ENCODE results near the gene HCLS1. TPM values are rescaled to one million over a fixed set of nuclear protein-coding genes. Genes with fewer than 3 reads are reported as not detected.

HCLS1 gene
- total and polyA plus RNA-seq, 2 of the 8 experiments (the other 6 are each of a cell fraction or from before 2014, with no cell fraction given): 0.53 to 1.3 TPM

GRCh38 chr3:121658716-121659435 lies 1.8 kb downstream of the HCLS1 start:
- H2BK15ac ChIP-seq (ENCODE audit: low read length): peak overlapping the region; percentile 74; the same call in 1 of the 2 replicates
- H3K23me2 ChIP-seq (ENCODE audit: low read depth, low read length): no peaks in the 10 kb centered on the region
- DNase-seq (ENCODE audit: low read depth in 1 of 2, low spot score in 2 of 2) (no peak), FAIRE-seq (no peak)
- peaks cover 0 to 10% (median 0%) of the 10 kb centered on the region in 4 experiments; a peak in 2 of 7 replicates for H3K4me1 ChIP-seq (replicated peaks in 1 of 4; ENCODE audit: control insufficient read depth in 3 of 4, insufficient read depth in 4 of 4, low read length in 3 of 4)
- no peak overlapping the region for H4K8ac ChIP-seq (ENCODE audit: extremely low read depth, insufficient read depth, low read length)
- no peak overlapping the region for H3K27ac ChIP-seq (ENCODE audit: low read depth, low read length)
- H3K36me3 ChIP-seq (ENCODE audit: control insufficient read depth in 2 of 4, insufficient read depth in 4 of 4, low read length in 3 of 4): peaks cover 0 to 3% (median 2%) of the 10 kb centered on the region in 4 experiments; a peak in 4 of 8 replicates
- H4K5ac ChIP-seq (ENCODE audit: insufficient read length, low read depth, low read length): no peak overlapping the region
- no peaks in the 10 kb centered on the region for H4K20me1 ChIP-seq (replicated peaks in 1 of 2; ENCODE audit: control insufficient read depth in 1 of 2, insufficient read depth in 2 of 2, low read length in 2 of 2)
- no peak overlapping the region for H2AK5ac ChIP-seq (ENCODE audit: low read depth, low read length)
- H2BK12ac ChIP-seq (ENCODE audit: low read depth, low read length): no peak overlapping the region
- no peak overlapping the region for H2BK120ac ChIP-seq (replicated peaks; ENCODE audit: low read depth, low read length)
- H2AFZ ChIP-seq (ENCODE audit: low read length): no peak overlapping the region
- H3K27me3 ChIP-seq (replicated peaks in 1 of 4; ENCODE audit: control insufficient read depth in 3 of 4, extremely low read depth in 1 of 4, insufficient read depth in 3 of 4, low read length in 3 of 4): no peaks in the 10 kb centered on the region
- ChIA-PET POLR2A (ENCODE audit: partially characterized antibody) (no interaction called here), CTCF (ENCODE audit: partially characterized antibody) (interaction anchor here (1.0 kb wide), 1 partner anchor 112 kb away, joined by 3 read pairs; no protein-coding TSS in a partner anchor)
- no peak overlapping the region for H2BK5ac ChIP-seq (ENCODE audit: low read depth, low read length)
- no peak overlapping the region for H3K4me3 ChIP-seq (ENCODE audit: extremely low read depth in 1 of 4, insufficient read depth in 2 of 4, low read depth in 3 of 4, low read length in 4 of 4)
- no peak overlapping the region for H3K4ac ChIP-seq (replicated peaks; ENCODE audit: insufficient read length, low read depth, low read length)
- WGBS, 2 experiments (ENCODE audit: extremely low coverage in 1 of 2, insufficient coverage in 1 of 2, insufficient read length in 1 of 2, insufficient replicate concordance in 2 of 2, low coverage in 1 of 2, low lambda C conversion rate in 2 of 2, missing lambda C conversion rate in 1 of 2): 93% methylated on average over 6 of the region's 6 CpGs; no CpG with 5 or more reads in 1 of the 2 experiments
- no peak overlapping the region for H4K91ac ChIP-seq (replicated peaks; ENCODE audit: insufficient read length, low read length)
- no peak overlapping the region for H3K4me2 ChIP-seq (ENCODE audit: insufficient read depth in 1 of 2, low read depth in 2 of 2, low read length in 2 of 2)
- TF ChIP-seq NANOG (IDR thresholded peaks at IDR 0.05; ENCODE audit: insufficient read depth, low read depth, low read length, poor library complexity, severe bottlenecking): no peak
- no peak for TF ChIP-seq GABPA (IDR thresholded peaks at IDR 0.05; ENCODE audit: borderline replicate concordance, insufficient read depth, low read length)
- no peak for TF ChIP-seq RNF2 (IDR thresholded peaks at IDR 0.05; ENCODE audit: borderline replicate concordance, low read depth, low read length, missing control alignments, poor library complexity, severe bottlenecking)
- no peak for TF ChIP-seq YY1 (IDR thresholded peaks at IDR 0.05; ENCODE audit: low read depth, low read length)
- no peak for TF ChIP-seq ASH2L (IDR thresholded peaks at IDR 0.05; ENCODE audit: low read length)
- TF ChIP-seq SP2 (IDR thresholded peaks at IDR 0.05; ENCODE audit: low read length): no peak
- TF ChIP-seq MAFK (IDR thresholded peaks at IDR 0.05; ENCODE audit: low read depth, low read length): no peak
- TF ChIP-seq CREB1 (IDR thresholded peaks at IDR 0.05): no peak
- TF ChIP-seq SIN3A (conservative IDR thresholded peaks at IDR 0.05 in 1 of 2, IDR thresholded peaks at IDR 0.05 in 1 of 2; ENCODE audit: low read depth in 1 of 2, low read length in 2 of 2): no peak
- no peak for TF ChIP-seq RXRA (IDR thresholded peaks at IDR 0.05; ENCODE audit: insufficient read depth, low read depth, low read length)
- no peak for TF ChIP-seq CHD2 (IDR thresholded peaks at IDR 0.05; ENCODE audit: low read length)
- TF ChIP-seq PHF8 (conservative IDR thresholded peaks at IDR 0.05; ENCODE audit: low read depth, low read length): no peak
- TF ChIP-seq KDM4A (IDR thresholded peaks at IDR 0.05; ENCODE audit: low read depth, low read length, severe bottlenecking): no peak
- no peak overlapping the region for H3K9ac ChIP-seq (replicated peaks in 1 of 4; ENCODE audit: extremely low read depth in 1 of 4, low read depth in 3 of 4, low read length in 3 of 4)
- no peaks in the 10 kb centered on the region for H3K9me3 ChIP-seq (ENCODE audit: insufficient read depth in 2 of 2, low read depth in 1 of 2, low read length in 1 of 2)
- no peak overlapping the region for H3K18ac ChIP-seq (ENCODE audit: extremely low read depth, low read length)
- no peak overlapping the region for H2BK20ac ChIP-seq (ENCODE audit: low read length)
- no peak overlapping the region for H3K23ac ChIP-seq (ENCODE audit: insufficient read length)
- H3K56ac ChIP-seq (replicated peaks; ENCODE audit: insufficient read length, low read depth, low read length): no peak overlapping the region
- H3K79me1 ChIP-seq (ENCODE audit: low read depth, low read length): no peaks in the 10 kb centered on the region
- H3K79me2 ChIP-seq (ENCODE audit: control insufficient read depth in 1 of 2, insufficient read depth in 2 of 2, low read length in 2 of 2): no peaks in the 10 kb centered on the region
- no peak overlapping the region for H3K14ac ChIP-seq (ENCODE audit: insufficient read length)
